HepG2 (cell line): ENCODE measurements around the gene JPH3. TPM values are rescaled to one million over a fixed set of nuclear protein-coding genes. Genes with fewer than 3 reads are reported as not detected.

ENCODE experiments used
- ARNTL ChIP-seq: sonication (generic); formaldehyde crosslinking; IDR thresholded peaks from 2 replicates; pipeline ENCODE4 v1.4.0; 2020; ENCODE audit warnings: mild to moderate bottlenecking, missing genetic modification reagents
- ATM ChIP-seq: fragments of 450-650 bp; IDR thresholded peaks from 2 replicates; pipeline ENCODE4 v1.7.1; 2017; ENCODE audit warnings: mild to moderate bottlenecking, borderline replicate concordance
- CBX1 ChIP-seq: IDR thresholded peaks from one replicate; pipeline ENCODE4 v1.6.1; 2016; ENCODE audit warnings: antibody characterized with exemption, low read depth
- FOSL2 ChIP-seq: sonication (generic); formaldehyde crosslinking; IDR thresholded peaks from 2 replicates; pipeline ENCODE4 v1.4.0; 2020; ENCODE audit warnings: missing genetic modification reagents
- MAZ ChIP-seq, 2 experiments: sonication (generic) in 1 of 2; formaldehyde crosslinking in 1 of 2; IDR thresholded peaks; 2 replicates each; pipeline versions ENCODE4 v1.5.0 to v1.6.1; 2012 to 2020; ENCODE audit warnings: low read depth in 2 of 2, mild to moderate bottlenecking in 2 of 2, borderline replicate concordance in 1 of 2, improper control_type of control experiment in 1 of 2, low read length in 1 of 2, missing genetic modification reagents in 1 of 2, moderate library complexity in 1 of 2
- NAIF1 ChIP-seq: sonication (generic); formaldehyde crosslinking; IDR thresholded peaks from 2 replicates; pipeline ENCODE4 v1.5.0; 2020; ENCODE audit warnings: mild to moderate bottlenecking, missing genetic modification reagents, borderline replicate concordance
- ONECUT2 ChIP-seq: sonication (generic); formaldehyde crosslinking; IDR thresholded peaks from 2 replicates; pipeline ENCODE4 v1.4.0; 2020; ENCODE audit warnings: missing genetic modification reagents
- PITX1 ChIP-seq: sonication (generic); formaldehyde crosslinking; IDR thresholded peaks from 2 replicates; pipeline ENCODE4 v1.5.1; 2020; ENCODE audit warnings: mild to moderate bottlenecking, missing genetic modification reagents
- RXRA ChIP-seq: sonication (generic); formaldehyde crosslinking; IDR thresholded peaks from 2 replicates; pipeline ENCODE4 v1.5.1; 2020; ENCODE audit warnings: missing genetic modification reagents
- SAP130 ChIP-seq: IDR thresholded peaks from 2 replicates; pipeline ENCODE4 v1.6.1; 2016; ENCODE audit warnings: low read depth
- TEAD3 ChIP-seq: optimal IDR thresholded peaks from 2 replicates; pipeline ENCODE3; 2016; ENCODE audit warnings: borderline replicate concordance
- ZNF12 ChIP-seq: sonication (generic); formaldehyde crosslinking; IDR thresholded peaks from 2 replicates; pipeline ENCODE4 v1.5.0; 2020; ENCODE audit warnings: missing genetic modification reagents
- ZNF33A ChIP-seq: sonication (generic); formaldehyde crosslinking; IDR thresholded peaks from 2 replicates; pipeline ENCODE4 v1.5.1; 2020; ENCODE audit warnings: missing genetic modification reagents, mild to moderate bottlenecking, moderate library complexity, borderline replicate concordance
- ZNF383 ChIP-seq: sonication (generic); formaldehyde crosslinking; IDR thresholded peaks from 2 replicates; pipeline ENCODE4 v1.4.0; 2020; ENCODE audit warnings: missing genetic modification reagents, mild to moderate bottlenecking, borderline replicate concordance
- ZNF572 ChIP-seq: sonication (generic); formaldehyde crosslinking; IDR thresholded peaks from 2 replicates; pipeline ENCODE4 v1.5.1; 2020; ENCODE audit warnings: mild to moderate bottlenecking, missing genetic modification reagents
- ZNF614 ChIP-seq: IDR thresholded peaks from 2 replicates; pipeline ENCODE4 v1.6.1; 2018; ENCODE audit warnings: missing biosample characterization, missing genetic modification reagents, inconsistent platforms, borderline replicate concordance
- ZNF615 ChIP-seq: sonication (generic); formaldehyde crosslinking; IDR thresholded peaks from 2 replicates; pipeline ENCODE4 v1.5.0; 2020; ENCODE audit warnings: mild to moderate bottlenecking, missing genetic modification reagents, borderline replicate concordance
- ZNF7 ChIP-seq: IDR thresholded peaks from 2 replicates; pipeline ENCODE4 v1.6.1; 2016; ENCODE audit warnings: missing biosample characterization, missing genetic modification reagents
- ZNF703 ChIP-seq: sonication (generic); formaldehyde crosslinking; IDR thresholded peaks from 2 replicates; pipeline ENCODE4 v1.5.1; 2020; ENCODE audit warnings: missing genetic modification reagents, mild to moderate bottlenecking, moderate library complexity, borderline replicate concordance
- ZNF704 ChIP-seq: sonication (generic); formaldehyde crosslinking; IDR thresholded peaks from 2 replicates; pipeline ENCODE4 v1.8.1; 2023; ENCODE audit warnings: mild to moderate bottlenecking, inconsistent platforms, moderate library complexity, missing genetic modification reagents, borderline replicate concordance
- polyA plus RNA-seq, 8 experiments: library from polyadenylated mRNA; depleted of rRNA in 3 of 8; stranded (reverse) in 7 of 8; unstranded in 1 of 8; fragments of >200 nt; fragmentation: Illumina TruSeq in 4 of 8; extraction: Trizol in 4 of 8; gene quantifications; 2 replicates each; pipeline versions ENCODE4 v1.2.1 to v1.2.3, GENCODE V29; 2011 to 2016; ENCODE audit warnings: low read depth in 4 of 8, missing spikeins in 1 of 8, mixed read lengths in 1 of 8; ENCODE audit not compliant: insufficient read depth in 1 of 8
- total RNA-seq, 5 experiments: library from RNA; depleted of rRNA; stranded (reverse); fragments of >200 nt; fragmentation: Illumina TruSeq; extraction: Trizol; gene quantifications; 2 replicates each; pipeline ENCODE4 v1.2.3, GENCODE V29; 2016; ENCODE audit warnings: low read depth in 1 of 5
- TF ChIP-seq, protein P1 (sequence below): sonication (generic); formaldehyde crosslinking; IDR thresholded peaks from 2 replicates; pipeline ENCODE4 v1.4.0; 2020; ENCODE audit warnings: missing genetic modification reagents
- TF ChIP-seq, protein P2 (sequence below): sonication (generic); formaldehyde crosslinking; IDR thresholded peaks from 2 replicates; pipeline ENCODE4 v1.4.0; 2020; ENCODE audit warnings: missing genetic modification reagents
- TF ChIP-seq, protein P3 (sequence below): sonication (generic); formaldehyde crosslinking; IDR thresholded peaks from 2 replicates; pipeline ENCODE4 v1.5.1; 2020; ENCODE audit warnings: missing genetic modification reagents, mild to moderate bottlenecking, borderline replicate concordance

JPH3 gene
- total and polyA plus RNA-seq, 2 of the 13 experiments (the other 11 are each of a cell fraction or from before 2014, with no cell fraction given) = not detected

- TF ChIP-seq ZNF704 (CRISPR knock-in tag) = no peak
- no peak for TF ChIP-seq ATM
- TF ChIP-seq ARNTL = no peak
- TF ChIP-seq, protein P1, sequence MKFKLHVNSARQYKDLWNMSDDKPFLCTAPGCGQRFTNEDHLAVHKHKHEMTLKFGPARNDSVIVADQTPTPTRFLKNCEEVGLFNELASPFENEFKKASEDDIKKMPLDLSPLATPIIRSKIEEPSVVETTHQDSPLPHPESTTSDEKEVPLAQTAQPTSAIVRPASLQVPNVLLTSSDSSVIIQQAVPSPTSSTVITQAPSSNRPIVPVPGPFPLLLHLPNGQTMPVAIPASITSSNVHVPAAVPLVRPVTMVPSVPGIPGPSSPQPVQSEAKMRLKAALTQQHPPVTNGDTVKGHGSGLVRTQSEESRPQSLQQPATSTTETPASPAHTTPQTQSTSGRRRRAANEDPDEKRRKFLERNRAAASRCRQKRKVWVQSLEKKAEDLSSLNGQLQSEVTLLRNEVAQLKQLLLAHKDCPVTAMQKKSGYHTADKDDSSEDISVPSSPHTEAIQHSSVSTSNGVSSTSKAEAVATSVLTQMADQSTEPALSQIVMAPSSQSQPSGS (CRISPR knock-in tag) = peak; percentile 60; the same call in 1 of the 2 replicates
- TF ChIP-seq SAP130 (CRISPR knock-in tag) = peak; percentile 21; the same call in 1 of the 2 replicates
- TF ChIP-seq, protein P2, sequence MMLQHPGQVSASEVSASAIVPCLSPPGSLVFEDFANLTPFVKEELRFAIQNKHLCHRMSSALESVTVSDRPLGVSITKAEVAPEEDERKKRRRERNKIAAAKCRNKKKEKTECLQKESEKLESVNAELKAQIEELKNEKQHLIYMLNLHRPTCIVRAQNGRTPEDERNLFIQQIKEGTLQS = no peak
- TF ChIP-seq ONECUT2 (CRISPR knock-in tag) = no peak
- no peak for TF ChIP-seq ZNF615
- no peak for TF ChIP-seq ZNF7 (CRISPR knock-in tag)
- TF ChIP-seq CBX1 = no peak
- no peak for TF ChIP-seq ZNF33A
- no peak; the same call in 1 of the 2 replicates for TF ChIP-seq ZNF572 (CRISPR knock-in tag)
- TF ChIP-seq ZNF383 (CRISPR knock-in tag) = no peak
- TF ChIP-seq RXRA (CRISPR knock-in tag) = peak; percentile 68
- no peak; the same call in 1 of the 2 replicates for TF ChIP-seq MAZ (IDR thresholded peaks at IDR 0.05; ENCODE audit: borderline replicate concordance, low read depth, low read length)
- no peak; the same call in 1 of the 2 replicates for TF ChIP-seq MAZ (CRISPR knock-in tag; IDR thresholded peaks at IDR 0.05; ENCODE audit: low read depth)
- TF ChIP-seq TEAD3 (CRISPR knock-in tag) = peak; percentile 32
- TF ChIP-seq ZNF12 = no peak
- TF ChIP-seq FOSL2 (CRISPR knock-in tag) = 0 out of 2 replicates have a peak, but pooled peaks have one; percentile 8
- TF ChIP-seq PITX1 (CRISPR knock-in tag) = no peak
- peak; percentile 22; the same call in 1 of the 2 replicates for TF ChIP-seq ZNF614
- no peak for TF ChIP-seq NAIF1 (CRISPR knock-in tag)
- TF ChIP-seq ZNF703 (CRISPR knock-in tag) = no peak
- TF ChIP-seq, protein P3, sequence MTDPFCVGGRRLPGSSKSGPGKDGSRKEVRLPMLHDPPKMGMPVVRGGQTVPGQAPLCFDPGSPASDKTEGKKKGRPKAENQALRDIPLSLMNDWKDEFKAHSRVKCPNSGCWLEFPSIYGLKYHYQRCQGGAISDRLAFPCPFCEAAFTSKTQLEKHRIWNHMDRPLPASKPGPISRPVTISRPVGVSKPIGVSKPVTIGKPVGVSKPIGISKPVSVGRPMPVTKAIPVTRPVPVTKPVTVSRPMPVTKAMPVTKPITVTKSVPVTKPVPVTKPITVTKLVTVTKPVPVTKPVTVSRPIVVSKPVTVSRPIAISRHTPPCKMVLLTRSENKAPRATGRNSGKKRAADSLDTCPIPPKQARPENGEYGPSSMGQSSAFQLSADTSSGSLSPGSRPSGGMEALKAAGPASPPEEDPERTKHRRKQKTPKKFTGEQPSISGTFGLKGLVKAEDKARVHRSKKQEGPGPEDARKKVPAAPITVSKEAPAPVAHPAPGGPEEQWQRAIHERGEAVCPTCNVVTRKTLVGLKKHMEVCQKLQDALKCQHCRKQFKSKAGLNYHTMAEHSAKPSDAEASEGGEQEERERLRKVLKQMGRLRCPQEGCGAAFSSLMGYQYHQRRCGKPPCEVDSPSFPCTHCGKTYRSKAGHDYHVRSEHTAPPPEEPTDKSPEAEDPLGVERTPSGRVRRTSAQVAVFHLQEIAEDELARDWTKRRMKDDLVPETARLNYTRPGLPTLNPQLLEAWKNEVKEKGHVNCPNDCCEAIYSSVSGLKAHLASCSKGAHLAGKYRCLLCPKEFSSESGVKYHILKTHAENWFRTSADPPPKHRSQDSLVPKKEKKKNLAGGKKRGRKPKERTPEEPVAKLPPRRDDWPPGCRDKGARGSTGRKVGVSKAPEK (CRISPR knock-in tag) = peak; percentile 6; the same call in 1 of the 2 replicates
These were observed 33.3 kb downstream of the JPH3 start (continued) for GRCh38 chr16:87635541-87636049.
